ENCODE data around the gene PGAM1.

DNA sequence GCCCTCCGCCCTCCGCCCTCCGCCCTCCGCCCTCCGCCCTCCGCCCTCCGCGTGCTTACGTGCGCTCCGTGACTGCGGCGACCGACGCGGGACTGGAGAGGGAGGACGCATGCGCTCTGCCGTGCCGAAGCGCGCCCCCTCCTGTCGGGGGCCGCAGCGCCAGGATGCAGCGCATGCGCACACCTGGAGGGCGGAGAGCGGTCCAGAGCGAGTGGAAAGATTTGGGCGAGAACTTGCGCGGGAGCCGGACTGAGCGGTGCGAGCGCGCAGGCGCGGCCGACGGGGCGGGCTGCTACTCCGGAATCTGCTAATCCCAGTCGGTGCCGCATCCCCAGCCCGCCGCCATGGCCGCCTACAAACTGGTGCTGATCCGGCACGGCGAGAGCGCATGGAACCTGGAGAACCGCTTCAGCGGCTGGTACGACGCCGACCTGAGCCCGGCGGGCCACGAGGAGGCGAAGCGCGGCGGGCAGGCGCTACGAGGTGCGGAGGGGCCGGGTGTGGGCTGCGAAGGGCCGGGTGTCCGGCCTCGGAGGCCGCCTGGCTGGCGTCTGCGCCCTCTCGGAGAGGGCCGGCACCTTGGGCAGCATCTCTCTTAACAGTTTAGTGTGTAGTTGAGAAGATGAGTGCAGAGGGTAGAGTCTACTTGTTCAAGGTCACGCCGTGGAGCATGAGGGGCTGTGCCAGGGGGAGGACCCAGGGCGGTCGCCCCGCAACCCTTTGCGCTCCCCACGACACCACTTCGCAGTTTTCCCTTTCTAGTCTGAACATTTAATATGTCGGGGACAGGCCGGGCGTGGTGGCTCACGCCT lies at the start of gene PGAM1:
- peak; percentile 85 for TF ChIP-seq ZFX (IDR thresholded peaks at IDR 0.05)
- TF ChIP-seq, protein P1, sequence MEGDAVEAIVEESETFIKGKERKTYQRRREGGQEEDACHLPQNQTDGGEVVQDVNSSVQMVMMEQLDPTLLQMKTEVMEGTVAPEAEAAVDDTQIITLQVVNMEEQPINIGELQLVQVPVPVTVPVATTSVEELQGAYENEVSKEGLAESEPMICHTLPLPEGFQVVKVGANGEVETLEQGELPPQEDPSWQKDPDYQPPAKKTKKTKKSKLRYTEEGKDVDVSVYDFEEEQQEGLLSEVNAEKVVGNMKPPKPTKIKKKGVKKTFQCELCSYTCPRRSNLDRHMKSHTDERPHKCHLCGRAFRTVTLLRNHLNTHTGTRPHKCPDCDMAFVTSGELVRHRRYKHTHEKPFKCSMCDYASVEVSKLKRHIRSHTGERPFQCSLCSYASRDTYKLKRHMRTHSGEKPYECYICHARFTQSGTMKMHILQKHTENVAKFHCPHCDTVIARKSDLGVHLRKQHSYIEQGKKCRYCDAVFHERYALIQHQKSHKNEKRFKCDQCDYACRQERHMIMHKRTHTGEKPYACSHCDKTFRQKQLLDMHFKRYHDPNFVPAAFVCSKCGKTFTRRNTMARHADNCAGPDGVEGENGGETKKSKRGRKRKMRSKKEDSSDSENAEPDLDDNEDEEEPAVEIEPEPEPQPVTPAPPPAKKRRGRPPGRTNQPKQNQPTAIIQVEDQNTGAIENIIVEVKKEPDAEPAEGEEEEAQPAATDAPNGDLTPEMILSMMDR (conservative IDR thresholded peaks at IDR 0.05) = peak; percentile 89

Measured in C4-2B (cell line).